Heart left ventricle (tissue), 16 donors: ENCODE data around the gene ALMS1. TPM values are rescaled to one million over a fixed set of nuclear protein-coding genes. Genes with fewer than 3 reads are reported as not detected.

Experiments used
- ATAC-seq, 4 donors: fragments of 200-7000 bp; cut with Tn5 transposase; one replicate each; pipeline ENCODE4 v1.9.1; 2020 to 2022; ENCODE audit warnings: moderate library complexity in 4 of 4, mild to moderate bottlenecking in 3 of 4, moderate number of reproducible peaks in 1 of 4
- DNase-seq, 5 donors: peaks; one replicate each; pipeline ENCODE4 v3.0.0-alpha.2; 2020
- H3K27ac ChIP-seq, 12 donors: fragments of 200-600 bp; sonication (generic) in 4 of 12; one replicate each; pipeline versions ENCODE4 v1.5.0 to v1.8.0; 2016 to 2022; ENCODE audit warnings: mild to moderate bottlenecking in 2 of 12
- H3K27me3 ChIP-seq, 9 donors: fragments of 200-600 bp; sonication (generic) in 2 of 9; one replicate each; pipeline versions ENCODE4 v1.5.1 to v1.8.0; 2016 to 2022; ENCODE audit warnings: mild to moderate bottlenecking in 3 of 9
- H3K36me3 ChIP-seq, 9 donors: fragments of 200-600 bp; sonication (generic) in 2 of 9; one replicate each; pipeline versions ENCODE4 v1.5.0 to v1.8.0; 2018 to 2022; ENCODE audit warnings: mild to moderate bottlenecking in 2 of 9
- H3K4me1 ChIP-seq, 12 donors: fragments of 200-600 bp; sonication (generic) in 4 of 12; one replicate each; pipeline versions ENCODE4 v1.5.0 to v1.8.0; 2016 to 2022; ENCODE audit warnings: mild to moderate bottlenecking in 3 of 12
- H3K4me3 ChIP-seq, 12 donors: fragments of 200-600 bp; sonication (generic) in 4 of 12; one replicate each; pipeline versions ENCODE4 v1.5.0 to v1.8.0; 2017 to 2022; ENCODE audit warnings: mild to moderate bottlenecking in 9 of 12, moderate library complexity in 4 of 12
- H3K9me3 ChIP-seq, 12 donors: fragments of 200-600 bp; sonication (generic) in 4 of 12; one replicate each; pipeline versions ENCODE4 v1.5.0 to v1.8.0; 2016 to 2022; ENCODE audit warnings: mild to moderate bottlenecking in 1 of 12
- POLR2A ChIP-seq, 2 donors: fragments of 450-650 bp; IDR thresholded peaks; one replicate each; pipeline ENCODE4 v1.6.1; 2017; ENCODE audit warnings: antibody characterized with exemption in 2 of 2, mild to moderate bottlenecking in 2 of 2, moderate library complexity in 2 of 2
- WGBS, 4 donors: extraction: QIAGEN DNeasy Blood & Tissue Kit in 2 of 4; methylation state at CpG; one replicate each; pipeline versions ENCODE4 v1.1.5 to v1.1.7; 2013 to 2018; 5-methylcytosine and 5-hydroxymethylcytosine counted together
- intact Hi-C, 10 donors: fragments of 100-400 bp; cut with DNase I; formaldehyde crosslinking; loops; one replicate each; pipeline versions ENCODE4 v1.11.1 to v1.14.2; 2022
- polyA plus RNA-seq, 2 donors: library from polyadenylated mRNA; stranded (reverse); fragments of 200-250 nt; gene quantifications; one replicate each; pipeline ENCODE4 v1.2.3, GENCODE V29; 2013
- total RNA-seq, 9 donors: library from RNA; depleted of rRNA in 2 of 9; stranded (reverse); fragments of >200 nt in 2 of 9; fragmentation: NEBNext Ultra II Directional in 3 of 9; extraction: Animal tissue kit (Norgen Biotek cat#: 25700) in 3 of 9; gene quantifications; one replicate each; pipeline versions ENCODE4 v1.1.0 to v1.2.4, GENCODE V29; 2016 to 2023
- TF ChIP-seq, protein P1 (sequence below), 12 donors: fragments of 200-600 bp; sonication (generic) in 4 of 12; IDR thresholded peaks; one replicate each; pipeline versions ENCODE4 v1.5.0 to v1.8.0; 2018 to 2022; ENCODE audit warnings: antibody characterized with exemption in 12 of 12, mild to moderate bottlenecking in 5 of 12
- donor health status: ischemic (EF 13 %, LVEDD 7.1; RV severe dilation, severe dysfunction).
- donor health status: healthy with polysubstance abuse.
- donor health status: DM: no; HTN: yes; CAD: no.
- donor health status: DM: no; HTN: no; CAD: no.
- donor health status: ischemic (EF 25% LVEDD 6.9; RV normal size, moderate dysfunction).
- donor health status: ischemic (EF 25% LVEDD 5.7; RV mildly dilated, moderate dysfunction).
- donor health status: healthy.
- donor health status: DM: yes; HTN: yes; CAD: no.
- donor health status: ischemic (EF 35%, LVEDD 5.7; RV mildly dilated, moderate dysfunction).
- donor health status: nonischemic (EF 11% LVEDD 7.7; RV severe dilation, severe dysfunction).
- donor health status: DM: yes; HTN: yes; CAD: no.
- donor health status: PGD.
- donor health status: ischemic (EF 29% LVEDD 5.4; RV normal size, mild dysfunction).
- donor health status: nonischemic (EF 23%, LVEDD 6.1; RV moderate dilation, normal function).

The ALMS1 gene
- total and polyA plus RNA-seq, 11 donors: 2.5 to 21.4 (median 9.4) TPM

DNA sequence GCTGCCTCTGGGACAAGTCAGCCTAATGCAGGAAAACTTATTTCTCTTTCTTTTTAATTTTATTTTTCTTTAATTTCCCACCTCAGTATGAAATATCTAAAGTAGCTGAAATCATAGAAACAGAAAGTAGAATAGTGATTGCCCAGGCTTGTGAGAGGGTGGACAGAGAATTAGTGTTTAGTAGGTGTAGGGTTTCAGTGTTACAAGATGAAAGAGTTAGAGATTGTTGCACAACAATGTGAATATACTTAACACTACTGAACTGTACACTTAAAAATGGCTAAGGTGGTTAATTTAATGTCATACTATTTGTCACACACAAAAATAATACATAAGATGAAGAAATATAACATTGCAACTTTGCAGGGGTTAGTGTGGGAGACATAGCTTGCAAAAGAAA lies 175.8 kb downstream of the ALMS1 start:
- Histone ChIP-seq H3K27me3 (no peaks in the 10 kb centered on the region), H3K4me1 (no peaks in the 10 kb centered on the region), H3K36me3 (peaks cover 0 to 51% (median 13%) of the 10 kb centered on the region in 9 donors), H3K27ac (no peak overlapping the region), H3K9me3 (no peaks in the 10 kb centered on the region), H3K4me3 (no peak overlapping the region)
- DNase-seq (no peak), ATAC-seq (no peak)
- TF ChIP-seq, protein P1, sequence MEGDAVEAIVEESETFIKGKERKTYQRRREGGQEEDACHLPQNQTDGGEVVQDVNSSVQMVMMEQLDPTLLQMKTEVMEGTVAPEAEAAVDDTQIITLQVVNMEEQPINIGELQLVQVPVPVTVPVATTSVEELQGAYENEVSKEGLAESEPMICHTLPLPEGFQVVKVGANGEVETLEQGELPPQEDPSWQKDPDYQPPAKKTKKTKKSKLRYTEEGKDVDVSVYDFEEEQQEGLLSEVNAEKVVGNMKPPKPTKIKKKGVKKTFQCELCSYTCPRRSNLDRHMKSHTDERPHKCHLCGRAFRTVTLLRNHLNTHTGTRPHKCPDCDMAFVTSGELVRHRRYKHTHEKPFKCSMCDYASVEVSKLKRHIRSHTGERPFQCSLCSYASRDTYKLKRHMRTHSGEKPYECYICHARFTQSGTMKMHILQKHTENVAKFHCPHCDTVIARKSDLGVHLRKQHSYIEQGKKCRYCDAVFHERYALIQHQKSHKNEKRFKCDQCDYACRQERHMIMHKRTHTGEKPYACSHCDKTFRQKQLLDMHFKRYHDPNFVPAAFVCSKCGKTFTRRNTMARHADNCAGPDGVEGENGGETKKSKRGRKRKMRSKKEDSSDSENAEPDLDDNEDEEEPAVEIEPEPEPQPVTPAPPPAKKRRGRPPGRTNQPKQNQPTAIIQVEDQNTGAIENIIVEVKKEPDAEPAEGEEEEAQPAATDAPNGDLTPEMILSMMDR (IDR thresholded peaks at IDR 0.05): no peak
- TF ChIP-seq POLR2A (IDR thresholded peaks at IDR 0.05): no peak
- intact Hi-C loops: no loop called here

DNA sequence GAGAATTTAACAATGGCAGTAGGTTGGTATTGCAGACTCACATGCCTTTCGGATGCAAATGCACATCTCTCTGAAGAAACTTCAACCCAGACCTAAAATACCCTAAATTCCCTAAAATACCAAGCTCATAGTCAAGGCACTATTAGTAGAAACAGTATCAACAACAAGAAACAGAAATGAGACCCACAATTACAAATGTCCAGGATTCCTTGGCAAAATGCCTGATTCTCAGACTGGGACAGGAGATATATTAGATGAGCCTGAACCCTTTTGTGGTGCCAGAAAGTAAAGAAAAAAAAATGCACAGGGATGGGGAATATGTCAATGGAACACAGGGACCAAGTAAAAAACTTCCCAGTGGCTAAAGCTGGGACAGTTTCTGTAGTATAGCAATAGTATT lies 179.3 kb downstream of the ALMS1 start:
- TF ChIP-seq POLR2A (IDR thresholded peaks at IDR 0.05): no peak
- TF ChIP-seq, protein P1 (IDR thresholded peaks at IDR 0.05): no peak
- Histone ChIP-seq H3K4me3 (no peak overlapping the region), H3K4me1 (no peaks in the 10 kb centered on the region), H3K27ac (no peak overlapping the region), H3K36me3 (peaks cover 0 to 23% (median 6%) of the 10 kb centered on the region in 9 donors), H3K9me3 (no peaks in the 10 kb centered on the region), H3K27me3 (no peaks in the 10 kb centered on the region)
- ATAC-seq (no peak), DNase-seq (no peak)
- intact Hi-C loops: no loop called here
- 93 to 100% (median 96%) methylated on average over 1 of the region's 1 CpG for WGBS, 4 donors

DNA sequence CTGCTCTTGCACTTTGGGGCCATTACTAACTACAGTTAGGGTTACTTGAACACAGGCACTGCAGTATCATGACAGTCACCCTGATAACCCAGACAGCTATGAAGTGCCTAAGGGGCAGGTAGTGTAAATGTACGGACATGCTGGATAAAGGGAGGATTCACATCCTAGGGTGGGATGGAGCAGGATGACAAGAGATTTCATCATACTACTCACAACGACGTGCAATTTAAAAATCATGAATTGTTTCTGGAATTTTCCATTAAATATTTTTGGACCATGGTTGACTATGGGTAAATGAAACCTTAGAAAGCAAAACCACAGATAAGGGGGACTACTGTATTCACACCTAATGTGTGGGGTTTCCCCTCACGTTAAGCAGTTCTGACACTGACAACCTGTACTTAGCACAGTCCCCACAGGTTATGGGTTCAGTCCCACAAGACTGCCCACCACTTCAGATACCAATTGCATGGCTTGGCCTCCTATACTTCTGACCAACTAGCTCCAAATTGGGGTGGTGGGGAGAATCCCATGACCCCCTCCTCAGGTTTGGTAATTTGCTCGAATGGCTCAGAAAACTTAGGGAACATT lies 180.7 kb downstream of the ALMS1 start:
- H3K27me3 ChIP-seq: no peaks in the 10 kb centered on the region
- 92 to 95% (median 94%) methylated on average over 5 of the region's 5 CpGs for WGBS, 4 donors
- no peaks in the 10 kb centered on the region for H3K9me3 ChIP-seq
- intact Hi-C loops: no loop called here
- no peak overlapping the region for H3K27ac ChIP-seq
- H3K36me3 ChIP-seq: peaks cover 0 to 13% (median 0%) of the 10 kb centered on the region in 9 donors
- no peak for DNase-seq
- TF ChIP-seq, protein P1 (IDR thresholded peaks at IDR 0.05): no peak
- TF ChIP-seq POLR2A (IDR thresholded peaks at IDR 0.05): no peak
- no peak overlapping the region for H3K4me3 ChIP-seq
- no peaks in the 10 kb centered on the region for H3K4me1 ChIP-seq
- no peak for ATAC-seq

DNA sequence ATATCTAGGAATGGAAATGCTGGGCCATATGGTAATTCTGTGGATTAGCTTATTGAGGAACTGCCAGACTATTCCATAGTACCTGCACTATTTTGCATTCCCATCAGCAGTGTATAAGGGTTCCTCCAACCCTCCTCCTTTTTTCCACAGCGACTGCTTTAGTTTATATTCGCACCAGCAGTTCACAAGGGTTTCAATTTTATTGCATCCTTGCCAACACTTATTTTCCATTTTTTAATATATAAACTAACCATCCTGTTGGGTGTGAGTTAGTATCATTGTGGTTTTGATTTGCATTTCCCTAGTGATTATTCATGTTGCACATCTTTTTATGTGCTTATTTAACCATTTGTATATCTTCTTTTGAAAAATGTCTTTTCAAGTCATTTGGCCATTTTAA lies 189.6 kb downstream of the ALMS1 start:
- intact Hi-C loops: no loop called here
- Histone ChIP-seq H3K27me3 (no peaks in the 10 kb centered on the region), H3K4me1 (no peaks in the 10 kb centered on the region), H3K36me3 (peaks cover 0 to 28% (median 17%) of the 10 kb centered on the region in 9 donors), H3K4me3 (no peak overlapping the region), H3K27ac (no peak overlapping the region), H3K9me3 (peaks cover 0 to 13% (median 0%) of the 10 kb centered on the region in 12 donors)
- DNase-seq (no peak), ATAC-seq (no peak)
- TF ChIP-seq POLR2A (IDR thresholded peaks at IDR 0.05): no peak
- TF ChIP-seq, protein P1 (IDR thresholded peaks at IDR 0.05): no peak
- 87 to 92% (median 90%) methylated on average over 2 of the region's 2 CpGs for WGBS, 4 donors
